Liver (tissue), 9 donors: ENCODE measurements around the gene ZBTB45. TPM values are rescaled to one million over a fixed set of nuclear protein-coding genes. Genes with fewer than 3 reads are reported as not detected.

ENCODE experiments used
- DNase-seq: peaks from one replicate; pipeline ENCODE4 v3.0.0-alpha.2; 2017; ENCODE audit warnings: low spot score
- H3K27ac ChIP-seq, 2 donors: one replicate each; pipeline ENCODE4 v1.7.0; 2013; ENCODE audit warnings: inconsistent platforms in 2 of 2, low read length in 2 of 2, control low read depth in 1 of 2, low read depth in 1 of 2, mild to moderate bottlenecking in 1 of 2
- H3K27me3 ChIP-seq, 4 donors: one replicate each; pipeline versions ENCODE4 v1.6.1 to v1.7.0; 2013; ENCODE audit warnings: low read length in 3 of 4, inconsistent platforms in 1 of 4, mild to moderate bottlenecking in 1 of 4, moderate library complexity in 1 of 4; ENCODE audit not compliant: control insufficient read depth in 4 of 4, insufficient read depth in 4 of 4
- H3K36me3 ChIP-seq, 4 donors: one replicate each; pipeline versions ENCODE4 v1.6.1 to v1.7.0; 2013; ENCODE audit warnings: low read length in 3 of 4, mild to moderate bottlenecking in 3 of 4, low read depth in 1 of 4, moderate library complexity in 1 of 4; ENCODE audit not compliant: control insufficient read depth in 4 of 4, insufficient read depth in 3 of 4
- H3K4me1 ChIP-seq, 4 donors: one replicate each; pipeline versions ENCODE4 v1.6.1 to v1.7.0; 2013; ENCODE audit warnings: low read length in 3 of 4, mild to moderate bottlenecking in 3 of 4, moderate library complexity in 1 of 4; ENCODE audit not compliant: control insufficient read depth in 4 of 4, insufficient read depth in 4 of 4
- H3K4me3 ChIP-seq, 3 donors: one replicate each; pipeline versions ENCODE4 v1.6.1 to v1.7.0; 2013; ENCODE audit warnings: low read length in 3 of 3, control low read depth in 1 of 3, low read depth in 1 of 3, mild to moderate bottlenecking in 1 of 3
- H3K9ac ChIP-seq, 2 donors: one replicate each; pipeline ENCODE4 v1.7.0; 2013; ENCODE audit warnings: low read length in 2 of 2, mild to moderate bottlenecking in 2 of 2, moderate library complexity in 2 of 2, control low read depth in 1 of 2, low read depth in 1 of 2
- H3K9me3 ChIP-seq, 4 donors: one replicate each; pipeline versions ENCODE4 v1.6.1 to v1.7.0; 2013; ENCODE audit warnings: low read length in 3 of 4; ENCODE audit not compliant: control insufficient read depth in 4 of 4
- EGR1 ChIP-seq, 2 donors: IDR thresholded peaks; 2 replicates each; pipeline ENCODE4 v1.6.1; 2016 to 2018; ENCODE audit warnings: antibody characterized with exemption in 2 of 2, low read depth in 2 of 2
- FOXA1 ChIP-seq: IDR thresholded peaks from 2 replicates; pipeline ENCODE4 v1.6.1; 2016; ENCODE audit warnings: antibody characterized with exemption
- FOXA2 ChIP-seq: IDR thresholded peaks from 2 replicates; pipeline ENCODE4 v1.6.1; 2016; ENCODE audit warnings: antibody characterized with exemption
- GABPA ChIP-seq, 2 donors: IDR thresholded peaks in 1 of 2; conservative IDR thresholded peaks in 1 of 2; 2 replicates each; pipeline ENCODE4 v1.6.1; 2016; ENCODE audit warnings: antibody characterized with exemption in 2 of 2, mild to moderate bottlenecking in 1 of 2, moderate library complexity in 1 of 2
- HNF4A ChIP-seq, 2 donors: conservative IDR thresholded peaks; 2 replicates each; pipeline ENCODE4 v1.6.1; 2016; ENCODE audit warnings: antibody characterized with exemption in 2 of 2, mild to moderate bottlenecking in 2 of 2
- HNF4G ChIP-seq: IDR thresholded peaks from 2 replicates; pipeline ENCODE4 v1.6.1; 2016; ENCODE audit warnings: antibody characterized with exemption
- JUND ChIP-seq, 2 donors: IDR thresholded peaks; 2 replicates each; pipeline ENCODE4 v1.6.1; 2016; ENCODE audit warnings: antibody characterized with exemption in 2 of 2
- NR2F2 ChIP-seq: IDR thresholded peaks from 2 replicates; pipeline ENCODE4 v1.6.1; 2016; ENCODE audit warnings: antibody characterized with exemption
- RAD21 ChIP-seq, 2 donors: IDR thresholded peaks; 2 replicates each; pipeline ENCODE4 v1.6.1; 2016; ENCODE audit warnings: antibody characterized with exemption in 2 of 2, mild to moderate bottlenecking in 2 of 2
- RXRA ChIP-seq, 2 donors: IDR thresholded peaks; 2 replicates each; pipeline ENCODE4 v1.6.1; 2017 to 2018; ENCODE audit warnings: antibody characterized with exemption in 2 of 2, mild to moderate bottlenecking in 1 of 2
- SP1 ChIP-seq: IDR thresholded peaks from 2 replicates; pipeline ENCODE4 v1.6.1; 2018; ENCODE audit warnings: antibody characterized with exemption, mild to moderate bottlenecking
- TAF1 ChIP-seq: conservative IDR thresholded peaks from 2 replicates; pipeline ENCODE4 v1.6.1; 2016; ENCODE audit warnings: antibody characterized with exemption, mild to moderate bottlenecking
- YY1 ChIP-seq: IDR thresholded peaks from 2 replicates; pipeline ENCODE4 v1.6.1; 2016; ENCODE audit warnings: antibody characterized with exemption, mild to moderate bottlenecking
- WGBS: extraction: QIAGEN DNeasy Blood & Tissue Kit; methylation state at CpG from one replicate; pipeline ENCODE4 v1.1.7; 2013; 5-methylcytosine and 5-hydroxymethylcytosine counted together
- polyA plus RNA-seq, 2 donors: library from polyadenylated mRNA; stranded (reverse) in 1 of 2; unstranded in 1 of 2; fragments of 200-250 nt in 1 of 2; fragments of >200 nt in 1 of 2; fragmentation: Nextera tagmentation in 1 of 2; extraction: Ambion mirVana in 1 of 2; gene quantifications; one replicate each; pipeline versions ENCODE4 v1.2.1 to v1.2.3, GENCODE V29; 2013 to 2015
- total RNA-seq, 2 donors: library from RNA; depleted of rRNA; stranded (reverse); fragments of >200 nt; gene quantifications; one replicate each; pipeline ENCODE4 v1.2.3, GENCODE V29; 2014
- TF ChIP-seq, protein P1 (sequence below): fragments of 150-350 bp; IDR thresholded peaks from 2 replicates; pipeline ENCODE4 v1.5.1; 2017; ENCODE audit warnings: improper control_type of control experiment, low read depth, low read length; ENCODE audit not compliant: missing input control
- TF ChIP-seq, protein P2 (sequence below): IDR thresholded peaks from 2 replicates; pipeline ENCODE4 v1.6.1; 2016; ENCODE audit warnings: antibody characterized with exemption
- TF ChIP-seq, protein P3 (sequence below): IDR thresholded peaks from 2 replicates; pipeline ENCODE4 v1.6.1; 2016; ENCODE audit warnings: antibody characterized with exemption
- TF ChIP-seq, protein P4 (sequence below): IDR thresholded peaks from 2 replicates; pipeline ENCODE4 v1.6.1; 2016; ENCODE audit warnings: antibody characterized with exemption
- TF ChIP-seq, protein P5 (sequence below): IDR thresholded peaks from 2 replicates; pipeline ENCODE4 v1.6.1; 2016; ENCODE audit warnings: antibody characterized with exemption, mild to moderate bottlenecking
- donor health status: healthy.
- donor health status: healthy.
- donor health status: healthy.
- donor health status: healthy.
- donor health status: healthy.

ZBTB45 gene
- total and polyA plus RNA-seq, 4 donors, result 2.1 to 4.0 (median 2.7) TPM

DNA sequence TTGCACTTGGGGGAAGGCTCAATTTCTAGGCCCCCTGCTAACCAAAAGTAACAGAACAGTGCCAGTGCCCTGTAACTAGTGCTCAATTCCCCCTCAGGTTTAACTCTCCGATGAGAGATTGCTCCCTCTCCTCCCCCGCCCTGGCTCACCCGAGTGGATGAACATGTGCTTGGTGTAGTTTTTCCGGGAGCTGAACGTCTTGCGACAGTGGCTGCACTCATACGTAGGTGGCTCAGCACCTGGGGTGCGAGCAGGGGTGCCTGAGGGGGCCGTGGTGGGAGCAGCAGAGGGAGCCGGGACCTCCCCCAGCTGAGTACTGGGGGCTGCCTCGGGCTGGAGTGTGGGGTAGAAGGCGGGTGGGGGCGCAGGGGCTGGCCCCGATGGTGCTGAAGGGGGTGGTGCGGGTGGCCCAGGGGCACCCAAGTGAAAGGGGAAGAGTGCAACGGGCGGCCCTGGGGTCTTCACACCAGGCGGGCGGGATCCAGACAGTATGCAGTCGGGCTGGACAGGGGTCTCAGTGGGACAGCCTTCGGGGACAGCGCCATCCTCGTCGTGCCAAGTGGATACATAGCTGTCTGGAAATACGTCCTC, 3.3 kb downstream of the ZBTB45 start:
- TF ChIP-seq, protein P1, sequence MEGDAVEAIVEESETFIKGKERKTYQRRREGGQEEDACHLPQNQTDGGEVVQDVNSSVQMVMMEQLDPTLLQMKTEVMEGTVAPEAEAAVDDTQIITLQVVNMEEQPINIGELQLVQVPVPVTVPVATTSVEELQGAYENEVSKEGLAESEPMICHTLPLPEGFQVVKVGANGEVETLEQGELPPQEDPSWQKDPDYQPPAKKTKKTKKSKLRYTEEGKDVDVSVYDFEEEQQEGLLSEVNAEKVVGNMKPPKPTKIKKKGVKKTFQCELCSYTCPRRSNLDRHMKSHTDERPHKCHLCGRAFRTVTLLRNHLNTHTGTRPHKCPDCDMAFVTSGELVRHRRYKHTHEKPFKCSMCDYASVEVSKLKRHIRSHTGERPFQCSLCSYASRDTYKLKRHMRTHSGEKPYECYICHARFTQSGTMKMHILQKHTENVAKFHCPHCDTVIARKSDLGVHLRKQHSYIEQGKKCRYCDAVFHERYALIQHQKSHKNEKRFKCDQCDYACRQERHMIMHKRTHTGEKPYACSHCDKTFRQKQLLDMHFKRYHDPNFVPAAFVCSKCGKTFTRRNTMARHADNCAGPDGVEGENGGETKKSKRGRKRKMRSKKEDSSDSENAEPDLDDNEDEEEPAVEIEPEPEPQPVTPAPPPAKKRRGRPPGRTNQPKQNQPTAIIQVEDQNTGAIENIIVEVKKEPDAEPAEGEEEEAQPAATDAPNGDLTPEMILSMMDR, result no peak
- TF ChIP-seq GABPA (IDR thresholded peaks at IDR 0.05 in 1 of 2, conservative IDR thresholded peaks at IDR 0.05 in 1 of 2) (no peak), YY1 (no peak), RAD21 (IDR thresholded peaks at IDR 0.05) (no peak), SP1 (no peak)
- TF ChIP-seq, protein P2, sequence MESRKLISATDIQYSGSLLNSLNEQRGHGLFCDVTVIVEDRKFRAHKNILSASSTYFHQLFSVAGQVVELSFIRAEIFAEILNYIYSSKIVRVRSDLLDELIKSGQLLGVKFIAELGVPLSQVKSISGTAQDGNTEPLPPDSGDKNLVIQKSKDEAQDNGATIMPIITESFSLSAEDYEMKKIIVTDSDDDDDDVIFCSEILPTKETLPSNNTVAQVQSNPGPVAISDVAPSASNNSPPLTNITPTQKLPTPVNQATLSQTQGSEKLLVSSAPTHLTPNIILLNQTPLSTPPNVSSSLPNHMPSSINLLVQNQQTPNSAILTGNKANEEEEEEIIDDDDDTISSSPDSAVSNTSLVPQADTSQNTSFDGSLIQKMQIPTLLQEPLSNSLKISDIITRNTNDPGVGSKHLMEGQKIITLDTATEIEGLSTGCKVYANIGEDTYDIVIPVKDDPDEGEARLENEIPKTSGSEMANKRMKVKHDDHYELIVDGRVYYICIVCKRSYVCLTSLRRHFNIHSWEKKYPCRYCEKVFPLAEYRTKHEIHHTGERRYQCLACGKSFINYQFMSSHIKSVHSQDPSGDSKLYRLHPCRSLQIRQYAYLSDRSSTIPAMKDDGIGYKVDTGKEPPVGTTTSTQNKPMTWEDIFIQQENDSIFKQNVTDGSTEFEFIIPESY, result no peak
- TF ChIP-seq, protein P3, sequence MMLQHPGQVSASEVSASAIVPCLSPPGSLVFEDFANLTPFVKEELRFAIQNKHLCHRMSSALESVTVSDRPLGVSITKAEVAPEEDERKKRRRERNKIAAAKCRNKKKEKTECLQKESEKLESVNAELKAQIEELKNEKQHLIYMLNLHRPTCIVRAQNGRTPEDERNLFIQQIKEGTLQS, result no peak
- Histone ChIP-seq H3K4me1 (peaks cover 16 to 70% (median 48%) of the 10 kb centered on the region in 4 donors), H3K36me3 (peaks cover 0 to 9% (median 3%) of the 10 kb centered on the region in 4 donors), H3K9me3 (no peaks in the 10 kb centered on the region), H3K9ac (no peak overlapping the region), H3K27ac (no peak overlapping the region), H3K27me3 (no peaks in the 10 kb centered on the region), H3K4me3 (no peak overlapping the region)
- DNase-seq, result no peak
- 88% methylated on average over 25 of the region's 25 CpGs for WGBS

DNA sequence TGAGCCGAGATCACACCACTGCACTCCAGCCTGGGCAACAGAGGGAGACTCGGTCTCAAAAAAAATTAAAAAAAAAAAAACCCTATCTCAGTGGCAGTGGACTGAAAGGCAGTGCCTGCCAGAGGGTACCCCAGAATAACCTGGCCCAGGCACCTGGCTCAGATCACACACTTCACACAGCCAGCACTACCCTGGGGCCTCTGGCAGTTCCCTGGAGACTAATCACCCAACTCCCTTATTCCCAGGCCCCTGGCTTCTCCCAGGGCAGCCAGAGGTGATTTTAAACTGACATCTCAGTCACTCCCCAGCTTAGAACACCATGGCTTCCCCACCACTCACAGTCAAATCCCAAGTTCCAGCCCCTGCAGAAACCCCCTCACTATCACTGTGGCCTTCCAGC, 4.4 kb downstream of the ZBTB45 start:
- no peak for TF ChIP-seq HNF4G
- TF ChIP-seq, protein P3, result no peak
- TF ChIP-seq, protein P4, sequence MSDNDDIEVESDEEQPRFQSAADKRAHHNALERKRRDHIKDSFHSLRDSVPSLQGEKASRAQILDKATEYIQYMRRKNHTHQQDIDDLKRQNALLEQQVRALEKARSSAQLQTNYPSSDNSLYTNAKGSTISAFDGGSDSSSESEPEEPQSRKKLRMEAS, result no peak
- TF ChIP-seq HNF4A (conservative IDR thresholded peaks at IDR 0.05), result no peak
- TF ChIP-seq RXRA (IDR thresholded peaks at IDR 0.05), result no peak
- TF ChIP-seq EGR1 (IDR thresholded peaks at IDR 0.05; ENCODE audit: low read depth in 2 of 2), result no peak
- no peak for TF ChIP-seq JUND (IDR thresholded peaks at IDR 0.05)
- TF ChIP-seq, protein P2, result no peak
- TF ChIP-seq, protein P5, sequence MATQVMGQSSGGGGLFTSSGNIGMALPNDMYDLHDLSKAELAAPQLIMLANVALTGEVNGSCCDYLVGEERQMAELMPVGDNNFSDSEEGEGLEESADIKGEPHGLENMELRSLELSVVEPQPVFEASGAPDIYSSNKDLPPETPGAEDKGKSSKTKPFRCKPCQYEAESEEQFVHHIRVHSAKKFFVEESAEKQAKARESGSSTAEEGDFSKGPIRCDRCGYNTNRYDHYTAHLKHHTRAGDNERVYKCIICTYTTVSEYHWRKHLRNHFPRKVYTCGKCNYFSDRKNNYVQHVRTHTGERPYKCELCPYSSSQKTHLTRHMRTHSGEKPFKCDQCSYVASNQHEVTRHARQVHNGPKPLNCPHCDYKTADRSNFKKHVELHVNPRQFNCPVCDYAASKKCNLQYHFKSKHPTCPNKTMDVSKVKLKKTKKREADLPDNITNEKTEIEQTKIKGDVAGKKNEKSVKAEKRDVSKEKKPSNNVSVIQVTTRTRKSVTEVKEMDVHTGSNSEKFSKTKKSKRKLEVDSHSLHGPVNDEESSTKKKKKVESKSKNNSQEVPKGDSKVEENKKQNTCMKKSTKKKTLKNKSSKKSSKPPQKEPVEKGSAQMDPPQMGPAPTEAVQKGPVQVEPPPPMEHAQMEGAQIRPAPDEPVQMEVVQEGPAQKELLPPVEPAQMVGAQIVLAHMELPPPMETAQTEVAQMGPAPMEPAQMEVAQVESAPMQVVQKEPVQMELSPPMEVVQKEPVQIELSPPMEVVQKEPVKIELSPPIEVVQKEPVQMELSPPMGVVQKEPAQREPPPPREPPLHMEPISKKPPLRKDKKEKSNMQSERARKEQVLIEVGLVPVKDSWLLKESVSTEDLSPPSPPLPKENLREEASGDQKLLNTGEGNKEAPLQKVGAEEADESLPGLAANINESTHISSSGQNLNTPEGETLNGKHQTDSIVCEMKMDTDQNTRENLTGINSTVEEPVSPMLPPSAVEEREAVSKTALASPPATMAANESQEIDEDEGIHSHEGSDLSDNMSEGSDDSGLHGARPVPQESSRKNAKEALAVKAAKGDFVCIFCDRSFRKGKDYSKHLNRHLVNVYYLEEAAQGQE, result no peak
- TF ChIP-seq YY1, result no peak
- TF ChIP-seq TAF1, result no peak
- TF ChIP-seq RAD21 (IDR thresholded peaks at IDR 0.05), result no peak
- TF ChIP-seq, protein P1, result no peak
- TF ChIP-seq SP1, result no peak
- no peak for TF ChIP-seq FOXA1
- TF ChIP-seq FOXA2, result no peak
- no peak for TF ChIP-seq GABPA (IDR thresholded peaks at IDR 0.05 in 1 of 2, conservative IDR thresholded peaks at IDR 0.05 in 1 of 2)
- no peak for TF ChIP-seq NR2F2
- H3K9me3 ChIP-seq, result no peaks in the 10 kb centered on the region
- peaks cover 0 to 9% (median 3%) of the 10 kb centered on the region in 4 donors for H3K36me3 ChIP-seq
- no peak overlapping the region for H3K9ac ChIP-seq
- H3K4me3 ChIP-seq, result no peak overlapping the region
- no peak overlapping the region for H3K27ac ChIP-seq
- WGBS, result 88% methylated on average over 2 of the region's 2 CpGs
- DNase-seq, result no peak
- no peaks in the 10 kb centered on the region for H3K27me3 ChIP-seq
- H3K4me1 ChIP-seq, result peaks cover 16 to 76% (median 48%) of the 10 kb centered on the region in 4 donors
